Right ventricle myocardium inferior (tissue), 1 donor: ENCODE data around the gene RSL24D1. TPM values are rescaled to one million over a fixed set of nuclear protein-coding genes. Genes with fewer than 3 reads are reported as not detected.

ENCODE experiments used
- ATAC-seq: fragments of 200-7000 bp; cut with Tn5 transposase; one replicate; pipeline ENCODE4 v1.9.1; 2020; ENCODE audit warnings: mild to moderate bottlenecking, moderate library complexity
- DNase-seq: peaks from one replicate; pipeline ENCODE4 v3.0.0; 2021; ENCODE audit errors: missing footprints
- intact Hi-C: fragments of 100-400 bp; cut with DNase I; formaldehyde crosslinking; loops from one replicate; pipeline ENCODE4 v1.11.0; 2022
- long read RNA-seq: library from polyadenylated mRNA; unstranded; transcript quantifications from one replicate; pipeline ENCODE4 v2.0.0, GENCODE V29; 2021
- total RNA-seq: library from RNA; stranded (reverse); fragmentation: NEBNext Ultra II Directional; extraction: Animal tissue kit (Norgen Biotek cat#: 25700); gene quantifications from one replicate; pipeline ENCODE4 v1.2.1, GENCODE V29; 2021
- donor health status: DM: no; HTN: yes; CAD: no; lungs with severe emphysema.

RSL24D1 gene
- total RNA-seq: 41.0 TPM
- long read RNA-seq, transcript RSL24D1-201 (6 exons, 2,015 nt): major isoform, 25 of 25 reads
- long read RNA-seq, partial matches to known transcripts: 0 of 25 reads
- long read RNA-seq, other reads (novel, unspliced or antisense): 0 of 25 reads

DNA sequence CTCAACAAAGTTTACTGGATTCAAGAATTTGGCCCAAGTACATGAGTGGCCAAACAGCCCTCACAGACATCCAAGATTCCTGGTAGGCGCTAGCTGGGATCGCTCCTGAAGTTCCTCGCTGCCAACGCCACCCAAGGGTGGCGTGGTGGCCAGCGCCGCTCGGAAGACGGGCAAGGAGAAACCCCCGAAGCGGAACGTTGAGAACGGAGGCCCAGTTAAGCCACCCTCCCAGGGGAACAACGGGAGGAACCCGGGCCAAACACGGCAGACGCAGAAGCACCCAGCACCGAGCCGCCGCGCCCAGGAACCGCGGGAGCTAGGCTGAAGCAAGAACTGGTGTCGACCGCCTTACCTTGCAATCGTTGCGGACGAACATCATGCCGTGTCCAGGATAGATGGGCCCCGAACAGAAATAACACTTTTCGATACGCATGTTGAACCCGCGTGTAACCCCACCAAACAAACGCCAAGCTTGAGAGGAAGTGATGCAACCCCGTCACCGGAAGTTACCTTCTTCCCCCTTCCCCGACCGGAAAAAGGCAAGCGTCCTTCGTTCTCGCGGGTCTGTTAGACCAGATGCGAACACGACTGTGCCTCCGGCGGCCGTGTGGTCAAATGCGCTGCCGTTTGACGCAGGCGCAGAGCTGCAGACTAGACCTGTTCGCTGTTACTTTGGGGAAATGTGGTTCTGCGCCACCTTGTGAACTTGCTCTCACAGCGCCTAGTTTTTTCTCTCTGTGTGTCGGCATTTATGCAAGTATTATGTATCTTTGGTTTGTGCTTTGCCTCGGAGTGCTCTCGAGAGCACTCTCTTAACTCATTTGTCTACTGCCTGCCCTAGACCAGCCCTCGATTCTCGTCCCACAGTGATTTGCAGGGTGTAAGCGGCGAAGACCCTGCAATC lies at the start of gene RSL24D1:
Gene RSL24D1 (minus strand): TSS at position 484 of the 904 bp plus-strand sequence. CDS start 51 bp downstream, at position 433.
- ATAC-seq: peak; percentile 100
- peak; percentile 99 for DNase-seq
- intact Hi-C loops: no loop called here

GRCh38 chr15:55245059-55245458 lies 48.3 kb upstream of the RSL24D1 start:
- ATAC-seq: no peak
- DNase-seq: no peak
- intact Hi-C loops: no loop called here

DNA sequence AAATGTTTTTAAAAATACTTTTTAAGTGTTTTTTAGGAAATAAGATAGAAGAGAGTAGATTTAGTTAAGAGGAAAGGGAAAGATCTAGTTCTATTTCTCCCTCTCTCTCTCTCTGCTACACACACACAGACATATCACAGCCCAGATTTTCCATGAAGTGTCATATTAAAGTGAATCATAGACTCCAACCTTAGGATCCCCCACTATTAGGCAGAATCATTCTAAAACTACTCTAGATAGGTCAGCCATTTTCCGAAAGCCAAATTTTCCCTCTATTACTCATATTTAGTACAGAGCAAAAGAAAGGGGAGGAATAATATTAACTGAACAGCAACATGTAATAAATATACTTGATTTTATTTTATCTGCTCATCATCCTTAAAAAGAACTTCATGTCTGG lies 45.1 kb upstream of the RSL24D1 start:
- DNase-seq: no peak
- ATAC-seq: no peak
- intact Hi-C loops: no loop called here

- intact Hi-C loops: no loop called here
- no peak for ATAC-seq
- no peak for DNase-seq
These were observed 44.4 kb upstream of the RSL24D1 start for GRCh38 chr15:55241186-55241585.

GRCh38 chr15:55240125-55240760 lies 43.5 kb upstream of the RSL24D1 start:
- intact Hi-C loops: no loop called here
- no peak for DNase-seq
- no peak for ATAC-seq

GRCh38 chr15:55239440-55240124 lies 42.8 kb upstream of the RSL24D1 start:
- DNase-seq: no peak
- intact Hi-C loops: no loop called here
- no peak for ATAC-seq

DNA sequence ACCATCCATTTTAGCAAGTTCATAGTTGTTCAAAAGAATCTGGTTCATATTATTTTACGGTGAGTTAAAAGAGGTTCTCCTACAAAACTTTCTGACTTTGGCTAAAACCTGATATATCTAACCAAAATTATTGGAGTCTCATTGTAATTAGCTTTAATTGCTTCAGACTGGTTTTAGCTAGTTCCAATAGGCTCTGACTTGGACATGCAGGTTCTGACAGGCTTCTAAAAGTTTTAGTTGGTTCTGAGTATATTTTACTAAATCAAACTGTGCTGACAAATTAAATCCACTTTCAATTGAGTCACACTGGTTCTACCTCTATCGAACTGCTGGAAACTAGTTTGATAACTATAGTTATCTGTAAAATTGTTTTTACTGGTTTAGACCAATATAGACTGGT lies 42.1 kb upstream of the RSL24D1 start:
- no peak for ATAC-seq
- DNase-seq: no peak
- intact Hi-C loops: no loop called here

DNA sequence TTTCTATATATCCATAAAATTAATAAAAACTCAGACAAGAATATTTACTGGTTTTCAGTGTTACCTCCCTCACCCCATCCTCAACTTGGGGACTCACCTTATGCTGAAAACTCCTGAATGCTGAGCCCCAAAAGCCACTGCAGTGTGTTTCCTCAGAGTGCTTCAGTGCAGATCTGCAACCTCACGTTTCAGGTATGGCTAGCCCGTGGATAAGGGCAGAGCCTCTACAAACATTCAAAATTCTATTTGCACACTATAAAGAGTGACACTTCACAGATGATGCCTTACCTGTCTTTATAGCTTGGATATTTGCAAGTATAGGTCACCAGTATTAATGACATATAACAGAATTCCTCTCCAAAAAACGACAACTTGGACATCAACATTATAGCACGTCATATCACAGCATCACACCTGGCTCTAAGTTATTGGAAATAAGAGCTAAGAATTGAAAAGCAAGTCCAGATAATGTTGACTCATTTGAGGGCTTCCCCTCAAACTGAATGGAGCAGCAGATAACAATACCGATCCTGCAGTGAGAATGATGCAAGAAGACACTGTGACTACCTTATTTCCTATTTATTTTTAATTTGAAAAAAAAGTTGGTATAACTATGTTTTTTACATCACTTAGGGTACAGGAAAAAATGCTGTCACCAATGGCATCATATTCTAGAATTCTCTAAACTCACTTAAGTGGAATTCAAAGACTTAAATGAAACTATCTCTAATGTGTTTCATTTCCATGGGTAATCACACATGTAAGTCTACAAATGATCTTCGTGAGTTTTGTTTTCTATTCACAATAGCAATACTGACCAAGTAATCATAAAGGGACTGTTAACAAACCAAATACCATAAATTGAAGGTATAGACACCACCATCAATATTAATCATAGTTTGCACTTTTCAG lies 40.7 kb upstream of the RSL24D1 start:
- ATAC-seq: no peak
- intact Hi-C loops: no loop called here
- DNase-seq: no peak

- ATAC-seq (no peak), DNase-seq (no peak)
- intact Hi-C loops: no loop called here
These were observed 38.9 kb upstream of the RSL24D1 start for GRCh38 chr15:55235546-55236036.

- DNase-seq: no peak
- no peak for ATAC-seq
- intact Hi-C loops: no loop called here
These were observed 38.0 kb upstream of the RSL24D1 start for GRCh38 chr15:55234800-55235104.

- intact Hi-C loops: no loop called here
- DNase-seq (no peak), ATAC-seq (no peak)
These were observed 37.5 kb upstream of the RSL24D1 start for GRCh38 chr15:55234104-55234799.

DNA sequence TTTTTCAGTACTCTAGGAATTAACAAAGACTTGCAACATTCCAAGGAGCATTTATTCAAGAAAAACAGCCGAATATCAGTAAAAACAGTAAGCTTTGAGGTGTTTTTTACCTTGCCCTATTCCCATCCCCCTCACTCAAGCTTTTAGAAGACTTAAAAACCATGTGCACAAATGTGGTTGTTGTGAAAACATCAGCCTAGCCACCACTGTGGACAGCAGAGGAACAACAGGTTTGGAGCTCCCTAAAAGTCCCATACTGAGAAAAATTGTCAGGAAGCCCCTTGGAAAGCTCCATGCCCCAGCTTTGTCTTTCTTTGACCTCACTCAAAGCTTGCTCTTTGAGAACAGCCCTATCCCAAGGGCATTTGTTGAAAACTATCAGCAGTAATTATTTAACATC lies 34.7 kb upstream of the RSL24D1 start:
- no peak for ATAC-seq
- DNase-seq: no peak
- intact Hi-C loops: no loop called here

DNA sequence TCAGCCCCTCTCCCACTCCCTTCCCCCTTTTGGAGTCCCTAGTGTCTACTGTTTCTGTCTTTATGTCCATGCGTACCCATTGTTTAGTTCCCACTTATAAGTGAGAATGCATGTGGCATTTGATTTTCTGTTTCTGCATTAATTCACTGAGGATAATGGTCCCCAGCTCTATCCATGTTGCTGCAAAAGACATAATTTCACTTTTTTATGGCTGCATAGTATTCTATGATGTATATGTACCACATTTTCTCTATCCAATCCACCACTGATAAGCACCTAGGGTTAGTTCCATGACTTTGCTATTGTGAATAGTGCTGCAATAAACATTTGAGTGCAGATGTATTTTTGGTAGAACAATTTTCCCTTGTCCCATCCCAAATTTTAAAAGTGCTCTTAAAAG lies 34.2 kb upstream of the RSL24D1 start:
- intact Hi-C loops: no loop called here
- no peak for ATAC-seq

GRCh38 chr15:55230051-55230670 lies 33.4 kb upstream of the RSL24D1 start:
- ATAC-seq (no peak), DNase-seq (no peak)
- intact Hi-C loops: no loop called here

More for the DNA sequence above, 34.2 kb upstream of the RSL24D1 start:
- no peak for DNase-seq

DNA sequence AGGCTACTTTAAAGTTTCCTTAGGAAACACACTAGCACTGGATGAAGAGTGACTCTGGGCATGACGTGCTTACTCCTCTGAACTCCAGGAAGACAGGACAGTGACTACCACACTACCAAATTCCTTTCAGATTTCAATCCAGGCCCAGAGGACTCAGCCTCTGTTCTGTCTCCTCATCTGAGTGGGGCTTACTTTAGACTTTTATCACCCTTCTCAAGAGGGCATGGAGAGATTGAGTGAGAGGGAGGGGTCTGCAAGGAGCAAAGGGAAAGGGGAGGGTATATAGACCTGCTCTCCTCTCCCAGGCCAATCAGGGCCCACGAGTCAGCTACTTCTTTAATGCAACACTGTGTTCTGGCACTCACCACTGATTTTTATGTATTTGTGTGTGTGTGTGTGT lies 29.4 kb upstream of the RSL24D1 start:
- intact Hi-C loops: no loop called here
- DNase-seq: no peak
- ATAC-seq: no peak

DNA sequence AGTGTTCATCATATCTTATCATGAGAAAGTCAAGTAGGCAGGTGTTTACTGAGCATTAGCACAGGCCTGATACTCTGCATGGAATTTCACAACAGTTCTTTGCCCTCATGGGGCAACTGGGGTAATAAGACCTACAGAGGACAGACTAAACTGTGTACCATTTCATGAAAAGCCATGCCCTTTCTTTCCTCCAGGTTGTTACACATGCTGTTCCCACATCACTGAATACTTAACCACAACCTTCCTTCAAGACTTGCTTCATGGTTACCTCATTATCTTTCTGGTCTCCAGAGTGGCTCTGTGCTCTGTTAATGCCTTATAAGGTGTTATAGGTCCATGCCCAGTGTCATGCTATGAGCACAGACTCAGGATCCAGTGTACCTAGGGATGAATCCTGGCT lies 28.2 kb upstream of the RSL24D1 start:
- intact Hi-C loops: no loop called here
- no peak for DNase-seq
- no peak for ATAC-seq

- DNase-seq (no peak), ATAC-seq (no peak)
- intact Hi-C loops: no loop called here
These were observed 25.8 kb upstream of the RSL24D1 start for GRCh38 chr15:55222588-55222987.
